SK-N-MC (cell line): Measurements from ENCODE around the gene RBMS1.

Experiments used
- DNase-seq: peaks from one replicate; pipeline ENCODE4 v3.0.0-alpha.2; 2011; ENCODE audit warnings: low read depth, low spot score
- H3K27ac ChIP-seq: fragments of 200-600 bp; sonication (generic); 2 replicates; pipeline ENCODE4 v1.5.1; 2016; ENCODE audit warnings: mixed run types
- H3K36me3 ChIP-seq: fragments of 200-600 bp; sonication (generic); 2 replicates; pipeline ENCODE4 v1.6.1; 2017; ENCODE audit warnings: antibody characterized with exemption, low read length, mixed read lengths; ENCODE audit not compliant: insufficient read depth
- H3K4me3 ChIP-seq: fragments of 200-600 bp; sonication (generic); 2 replicates; pipeline ENCODE4 v1.5.1; 2016
- H3K9ac ChIP-seq: fragments of 200-600 bp; sonication (generic); 2 replicates; pipeline ENCODE4 v1.8.0; 2017; ENCODE audit warnings: mixed run types, mixed read lengths; ENCODE audit not compliant: insufficient read length
- H3K9me3 ChIP-seq: fragments of 200-600 bp; sonication (generic); 2 replicates; pipeline ENCODE4 v1.6.1; 2017; ENCODE audit warnings: low read depth, mild to moderate bottlenecking, antibody characterized with exemption, low read length, moderate library complexity, mixed read lengths
- EZH2 ChIP-seq: fragments of 200-600 bp; sonication (generic); IDR thresholded peaks from one replicate; pipeline ENCODE4 v1.6.1; 2017; ENCODE audit warnings: antibody characterized with exemption
- FOXP2 ChIP-seq: optimal IDR thresholded peaks from 2 replicates; pipeline ENCODE3; 2011; ENCODE audit warnings: mild to moderate bottlenecking, moderate library complexity; ENCODE audit not compliant: insufficient read depth; ENCODE audit errors: extremely low read length, control extremely low read depth
- POLR2AphosphoS5 ChIP-seq: IDR thresholded peaks from 2 replicates; pipeline ENCODE4 v1.6.1; 2012; ENCODE audit warnings: mild to moderate bottlenecking, low read depth, low read length, borderline replicate concordance

Gene RBMS1

GRCh38 chr2:160507046-160507407, 13.4 kb upstream of the RBMS1 start:
- TF ChIP-seq FOXP2 (no peak), EZH2 (no peak), POLR2AphosphoS5 (no peak)

GRCh38 chr2:160506371-160507045, 12.9 kb upstream of the RBMS1 start:
- Histone ChIP-seq H3K27ac (no peak overlapping the region), H3K36me3 (no peaks in the 10 kb centered on the region), H3K4me3 (no peak overlapping the region), H3K9ac (no peak overlapping the region), H3K9me3 (no peaks in the 10 kb centered on the region)
- no peak for DNase-seq
- no peak for TF ChIP-seq EZH2

More at GRCh38 chr2:160507046-160507407, 13.4 kb upstream of the RBMS1 start:
- Histone ChIP-seq H3K9me3 (no peaks in the 10 kb centered on the region), H3K36me3 (no peaks in the 10 kb centered on the region), H3K27ac (0 out of 2 replicates have a peak overlapping the region, but pooled peaks have one; percentile 30), H3K4me3 (no peak overlapping the region; the same call in 1 of the 2 replicates), H3K9ac (peak overlapping the region; percentile 28)
- DNase-seq = no peak

- Histone ChIP-seq H3K36me3 (no peaks in the 10 kb centered on the region), H3K9ac (no peak overlapping the region), H3K4me3 (no peak overlapping the region), H3K27ac (peak overlapping the region; percentile 44; the same call in 1 of the 2 replicates), H3K9me3 (no peaks in the 10 kb centered on the region)
- TF ChIP-seq FOXP2 (no peak), POLR2AphosphoS5 (no peak), EZH2 (no peak)
- DNase-seq = no peak
Measured at GRCh38 chr2:160505256-160505655, 11.6 kb upstream of the RBMS1 start.

GRCh38 chr2:160502478-160502877, 8.9 kb upstream of the RBMS1 start:
- H3K9ac ChIP-seq = no peak overlapping the region
- no peaks in the 10 kb centered on the region for H3K36me3 ChIP-seq
- TF ChIP-seq EZH2 = no peak
- TF ChIP-seq POLR2AphosphoS5 = no peak
- no peak for TF ChIP-seq FOXP2
- no peaks in the 10 kb centered on the region for H3K9me3 ChIP-seq
- H3K4me3 ChIP-seq = no peak overlapping the region
- no peak for DNase-seq
- no peak overlapping the region for H3K27ac ChIP-seq

- Histone ChIP-seq H3K36me3 (no peaks in the 10 kb centered on the region), H3K27ac (no peak overlapping the region), H3K9ac (no peak overlapping the region), H3K4me3 (no peak overlapping the region), H3K9me3 (no peaks in the 10 kb centered on the region)
- no peak for DNase-seq
- TF ChIP-seq POLR2AphosphoS5 = no peak
- no peak for TF ChIP-seq FOXP2
- no peak for TF ChIP-seq EZH2
Measured at GRCh38 chr2:160501370-160501769, 7.8 kb upstream of the RBMS1 start.

- Histone ChIP-seq H3K9me3 (no peaks in the 10 kb centered on the region), H3K27ac (no peak overlapping the region), H3K9ac (no peak overlapping the region), H3K36me3 (no peaks in the 10 kb centered on the region), H3K4me3 (no peak overlapping the region)
- DNase-seq = no peak
- TF ChIP-seq EZH2 (no peak), FOXP2 (no peak)
Measured at GRCh38 chr2:160499865-160500264, 6.3 kb upstream of the RBMS1 start.

GRCh38 chr2:160498137-160498536, 4.5 kb upstream of the RBMS1 start:
- no peak overlapping the region for H3K4me3 ChIP-seq
- TF ChIP-seq POLR2AphosphoS5 = no peak
- no peak for TF ChIP-seq EZH2
- TF ChIP-seq FOXP2 = no peak
- H3K27ac ChIP-seq = no peak overlapping the region
- H3K36me3 ChIP-seq = no peaks in the 10 kb centered on the region
- H3K9ac ChIP-seq = no peak overlapping the region
- no peaks in the 10 kb centered on the region for H3K9me3 ChIP-seq
- DNase-seq = no peak

GRCh38 chr2:160494201-160494644, 616 bp upstream of the RBMS1 start:
- TF ChIP-seq POLR2AphosphoS5 (no peak), EZH2 (no peak), FOXP2 (no peak)
- no peak for DNase-seq
- no peaks in the 10 kb centered on the region for H3K36me3 ChIP-seq

GRCh38 chr2:160492401-160493226, 993 bp downstream of the RBMS1 start:
- DNase-seq = no peak
- TF ChIP-seq POLR2AphosphoS5 = 0 out of 2 replicates have a peak, but pooled peaks have one; percentile 18
- TF ChIP-seq FOXP2 = no peak
- TF ChIP-seq EZH2 = no peak
- peak overlapping the region; percentile 96 for H3K4me3 ChIP-seq
- H3K36me3 ChIP-seq = no peaks in the 10 kb centered on the region
- H3K9me3 ChIP-seq = no peaks in the 10 kb centered on the region
- H3K27ac ChIP-seq = peak overlapping the region; percentile 68
- H3K9ac ChIP-seq = peak overlapping the region; percentile 88

More at GRCh38 chr2:160494201-160494644, 616 bp upstream of the RBMS1 start:
- Histone ChIP-seq H3K4me3 (peak overlapping the region; percentile 96), H3K9ac (peak overlapping the region; percentile 88), H3K9me3 (no peaks in the 10 kb centered on the region), H3K27ac (no peak overlapping the region)
